Spinal cord (tissue), 10 donors: ENCODE results near the gene RHOBTB1. TPM values are rescaled to one million over a fixed set of nuclear protein-coding genes. Genes with fewer than 3 reads are reported as not detected.

ENCODE experiments used
- DNase-seq, 6 donors: peaks; one replicate each; pipeline versions ENCODE4 v3.0.0 to v3.0.0-alpha.2; 2013 to 2015; ENCODE audit warnings: low spot score in 6 of 6, low read depth in 4 of 6
- H3K27ac ChIP-seq: one replicate; pipeline ENCODE4 v1.5.1; 2013; ENCODE audit warnings: low read depth, low read length, control low read depth
- H3K27me3 ChIP-seq: one replicate; pipeline ENCODE4 v1.6.1; 2013; ENCODE audit warnings: low read length; ENCODE audit not compliant: control insufficient read depth, insufficient read depth
- H3K36me3 ChIP-seq: one replicate; pipeline ENCODE4 v1.6.1; 2013; ENCODE audit warnings: low read length; ENCODE audit not compliant: control insufficient read depth, insufficient read depth
- H3K4me1 ChIP-seq: one replicate; pipeline ENCODE4 v1.6.1; 2013; ENCODE audit warnings: low read length; ENCODE audit not compliant: control insufficient read depth, insufficient read depth
- H3K4me3 ChIP-seq: one replicate; pipeline ENCODE4 v1.5.1; 2013; ENCODE audit warnings: low read depth, low read length, control low read depth
- H3K9me3 ChIP-seq: one replicate; pipeline ENCODE4 v1.6.1; 2013; ENCODE audit warnings: low read length; ENCODE audit not compliant: control insufficient read depth, insufficient read depth
- WGBS: methylation state at CpG from one replicate; pipeline ENCODE4 v1.1.5; 2013; ENCODE audit warnings: missing lambda C conversion rate; ENCODE audit not compliant: insufficient coverage; 5-methylcytosine and 5-hydroxymethylcytosine counted together
- polyA plus RNA-seq, 2 donors: library from polyadenylated mRNA; unstranded; fragments of 120-200 nt; gene quantifications; one replicate each; pipeline ENCODE4 v1.2.1, GENCODE V29; 2013; ENCODE audit not compliant: insufficient read length in 2 of 2
- small RNA-seq: library from RNA; depleted of rRNA; stranded (forward); fragments of <200 nt; gene quantifications from one replicate; pipeline ENCODE3, GENCODE V24; 2014; ENCODE audit warnings: low replicate concordance
- total RNA-seq, 2 donors: library from RNA; depleted of rRNA in 1 of 2; stranded (reverse); fragments of 120-200 nt in 1 of 2; fragments of >200 nt in 1 of 2; gene quantifications; one replicate each; pipeline versions ENCODE4 v1.2.3 to v1.2.4, GENCODE V29; 2013 to 2014
- donor health status: healthy.

RHOBTB1 gene
- total and polyA plus RNA-seq, 4 donors, result 16.7 to 55.4 (median 19.0) TPM

DNA sequence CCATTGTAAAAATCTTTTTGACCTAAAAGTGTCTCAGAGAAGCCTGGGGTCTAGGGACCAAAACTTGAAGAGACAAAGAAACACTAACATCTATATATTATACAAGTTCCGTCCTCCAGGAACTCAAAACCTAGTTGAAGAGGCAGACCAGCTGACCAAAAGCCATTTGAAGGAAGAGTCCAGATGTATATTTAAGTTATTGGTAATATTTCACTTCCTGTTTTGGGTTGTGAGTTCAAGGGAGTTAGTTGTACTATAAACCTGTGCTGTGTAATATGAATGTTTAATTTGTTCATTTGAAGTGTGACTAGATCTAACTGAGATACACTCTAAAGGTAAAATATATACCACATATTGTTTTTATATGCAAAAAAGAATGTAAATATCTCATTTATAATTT lies 120.7 kb downstream of the RHOBTB1 start:
- Histone ChIP-seq H3K27ac (no peak overlapping the region), H3K36me3 (no peaks in the 10 kb centered on the region), H3K9me3 (no peaks in the 10 kb centered on the region), H3K4me1 (no peaks in the 10 kb centered on the region), H3K4me3 (no peak overlapping the region), H3K27me3 (no peaks in the 10 kb centered on the region)
- WGBS, result no CpG with 5 or more reads among the region's 1 CpG
- DNase-seq, result no peak

DNA sequence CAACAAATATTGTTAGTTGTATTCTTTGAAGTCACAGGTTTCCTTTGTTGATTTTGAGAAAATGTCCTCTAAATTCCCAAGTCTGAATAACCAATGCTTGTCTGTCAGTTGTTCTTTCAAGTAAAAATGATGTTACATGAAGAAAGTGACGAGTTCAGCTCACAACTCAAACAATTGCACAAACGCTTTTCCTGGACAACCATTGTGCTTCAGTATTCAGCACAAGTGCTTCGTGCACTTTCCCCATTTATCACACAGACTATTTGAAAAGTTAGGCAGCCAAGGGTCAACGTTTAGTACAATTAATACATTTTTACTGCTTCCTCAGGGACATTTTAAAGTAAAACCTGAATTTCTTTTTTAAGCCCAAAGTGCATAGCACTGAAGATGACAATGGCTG lies 121.2 kb downstream of the RHOBTB1 start:
- DNase-seq, result no peak
- H3K9me3 ChIP-seq, result no peaks in the 10 kb centered on the region
- H3K4me1 ChIP-seq, result no peaks in the 10 kb centered on the region

DNA sequence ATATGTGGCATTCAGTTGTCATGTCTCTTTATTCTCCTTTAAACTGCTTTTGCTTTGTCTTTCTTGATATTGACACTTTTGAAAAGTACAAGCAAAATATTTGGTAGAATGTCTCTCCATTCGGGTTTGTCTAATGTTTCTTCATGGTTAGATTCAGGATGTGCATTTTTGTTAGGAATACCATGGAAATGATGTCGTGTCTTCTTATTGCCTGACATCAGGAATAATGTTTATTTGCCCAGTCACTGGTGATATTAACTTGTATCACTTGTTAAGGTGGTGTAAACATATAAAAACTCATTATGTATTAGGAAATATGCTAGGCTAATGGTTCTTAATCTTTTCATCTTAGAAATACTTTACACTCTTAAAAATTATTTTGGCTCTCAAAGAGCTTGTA lies 122.3 kb downstream of the RHOBTB1 start:
- Histone ChIP-seq H3K36me3 (no peaks in the 10 kb centered on the region), H3K9me3 (no peaks in the 10 kb centered on the region), H3K4me1 (no peaks in the 10 kb centered on the region), H3K4me3 (no peak overlapping the region), H3K27me3 (no peaks in the 10 kb centered on the region), H3K27ac (no peak overlapping the region)
- no peak for DNase-seq
- WGBS, result no CpG with 5 or more reads among the region's 2 CpGs

More for the DNA sequence above, 121.2 kb downstream of the RHOBTB1 start:
- no peaks in the 10 kb centered on the region for H3K36me3 ChIP-seq
- H3K27ac ChIP-seq, result no peak overlapping the region
- no peak overlapping the region for H3K4me3 ChIP-seq
- WGBS, result 6% methylated on average over 2 of the region's 4 CpGs
- no peaks in the 10 kb centered on the region for H3K27me3 ChIP-seq

DNA sequence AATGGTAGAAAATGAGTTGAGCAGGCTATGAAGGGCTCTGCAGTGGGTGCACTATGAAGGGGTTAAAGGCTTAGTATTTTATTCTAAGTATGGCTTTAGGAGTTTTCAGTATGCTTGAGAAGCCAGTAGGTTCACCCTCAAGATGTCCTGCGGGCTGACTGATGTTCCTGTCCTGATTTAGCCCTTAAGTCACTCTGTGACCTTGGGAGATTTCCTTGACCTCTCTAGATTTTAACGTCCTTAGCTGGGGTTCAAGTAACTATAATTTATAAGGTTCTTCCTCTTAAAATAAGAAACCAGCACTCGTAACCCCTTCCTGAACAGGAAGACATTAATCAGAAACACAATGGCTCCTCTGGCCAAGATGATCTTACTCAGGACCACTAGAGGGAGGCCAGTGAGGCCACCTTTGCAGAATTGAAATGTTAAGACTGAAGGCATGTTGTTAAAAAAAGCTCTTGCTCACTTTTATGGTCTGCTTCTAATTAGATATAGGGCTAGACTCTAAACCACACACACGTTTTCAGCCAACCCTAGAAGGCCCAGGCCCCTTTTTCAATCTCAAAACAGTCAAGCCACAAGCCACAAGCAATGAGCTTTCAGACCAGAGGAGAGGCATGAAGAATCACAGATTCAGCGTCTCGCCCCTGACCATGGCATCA lies 123.8 kb downstream of the RHOBTB1 start:
- peak in 1 of 6 donors; percentile 19 for DNase-seq
- Histone ChIP-seq H3K4me1 (no peaks in the 10 kb centered on the region), H3K27ac (no peak overlapping the region), H3K27me3 (no peaks in the 10 kb centered on the region), H3K9me3 (no peaks in the 10 kb centered on the region), H3K4me3 (no peak overlapping the region), H3K36me3 (no peaks in the 10 kb centered on the region)
- WGBS, result 22% methylated on average over 1 of the region's 6 CpGs

Small RNA genes lying within 50 kb of the gene (small RNA-seq; reads per million reads assigned to genes)
- gene RNU2-72P, result 1.2 reads per million, percentile 82 among the genes with 10 or more reads in this experiment

Other genes starting within 250 kb of the RHOBTB1 start
- 10 to 100 TPM; 44.4 to 49.0 TPM for gene CDK1, start 165.7 kb downstream of the RHOBTB1 start, total RNA-seq
- 10 to 100 TPM; 38.7 to 45.7 TPM for gene CDK1, start 165.7 kb downstream of the RHOBTB1 start, polyA plus RNA-seq